Ishikawa (cell line): ENCODE data around the gene KLHL25.

Source experiments
- CEBPB ChIP-seq: IDR thresholded peaks from 2 replicates; pipeline ENCODE4 v1.6.1; 2012
- CREB1 ChIP-seq: IDR thresholded peaks from 2 replicates; pipeline ENCODE4 v1.6.1; 2012; ENCODE audit warnings: low read depth
- EGR1 ChIP-seq: IDR thresholded peaks from 2 replicates; pipeline ENCODE4 v1.6.1; 2012
- EP300 ChIP-seq: IDR thresholded peaks from 2 replicates; pipeline ENCODE4 v1.6.1; 2012; ENCODE audit warnings: borderline replicate concordance
- FOXM1 ChIP-seq: IDR thresholded peaks from 2 replicates; pipeline ENCODE4 v1.6.1; 2012; ENCODE audit warnings: low read depth, borderline replicate concordance
- NFIC ChIP-seq: IDR thresholded peaks from 2 replicates; pipeline ENCODE4 v1.6.1; 2012
- RAD21 ChIP-seq: IDR thresholded peaks from 2 replicates; pipeline ENCODE4 v1.6.1; 2012; ENCODE audit warnings: low read depth
- TAF1 ChIP-seq: IDR thresholded peaks from 2 replicates; pipeline ENCODE4 v1.6.1; 2012; ENCODE audit warnings: low read depth, mild to moderate bottlenecking
- TCF12 ChIP-seq: IDR thresholded peaks from 2 replicates; pipeline ENCODE4 v1.6.1; 2012; ENCODE audit warnings: low read depth
- TEAD4 ChIP-seq: IDR thresholded peaks from 2 replicates; pipeline ENCODE4 v1.6.1; 2012
- YY1 ChIP-seq: IDR thresholded peaks from 2 replicates; pipeline ENCODE4 v1.6.1; 2012; ENCODE audit warnings: low read depth
- ZBTB7A ChIP-seq: IDR thresholded peaks from 2 replicates; pipeline ENCODE4 v1.6.1; 2012; ENCODE audit warnings: low read depth
- TF ChIP-seq, protein P1 (sequence below): IDR thresholded peaks from 2 replicates; pipeline ENCODE4 v1.6.1; 2012
- TF ChIP-seq, protein P2 (sequence below): IDR thresholded peaks from 2 replicates; pipeline ENCODE4 v1.6.1; 2012; ENCODE audit warnings: low read depth, mild to moderate bottlenecking
- TF ChIP-seq, protein P3 (sequence below): IDR thresholded peaks from 2 replicates; pipeline ENCODE4 v1.6.1; 2012

Gene KLHL25

DNA sequence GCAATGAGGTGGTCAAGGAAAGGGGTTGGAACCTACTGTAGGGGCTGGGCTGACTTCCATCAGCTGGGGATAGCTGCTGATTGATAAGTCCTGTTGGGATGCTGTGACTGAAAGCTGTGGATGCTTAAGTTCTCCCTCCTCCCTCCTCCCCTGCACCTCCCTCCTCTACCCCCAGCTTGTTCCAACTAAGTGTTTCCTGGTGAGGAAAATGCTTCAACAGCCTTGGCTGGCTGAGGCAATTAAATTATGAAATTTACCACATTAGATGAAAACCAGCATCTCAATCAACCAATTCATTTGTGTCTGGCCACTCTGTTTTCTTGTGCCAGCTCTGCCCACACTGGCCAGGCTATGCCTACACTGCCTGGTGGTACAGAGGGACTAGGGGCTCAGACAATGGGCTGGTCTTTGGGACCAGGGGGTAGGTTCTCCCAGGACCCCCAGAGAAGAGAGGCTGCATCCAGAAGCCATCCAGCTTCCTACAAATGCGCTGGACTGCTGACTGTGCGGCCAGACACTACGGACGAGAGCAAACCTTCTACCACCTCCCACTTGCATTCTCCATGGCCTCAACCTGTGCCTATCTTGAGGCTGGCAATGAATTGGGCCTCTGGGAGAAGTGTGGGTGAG is 2.5 kb downstream of the KLHL25 start:
- TF ChIP-seq TAF1 (no peak), YY1 (no peak), ZBTB7A (no peak), NFIC (no peak), EGR1 (no peak), CREB1 (no peak), EP300 (no peak), TEAD4 (no peak), FOXM1 (no peak), TCF12 (no peak), RAD21 (no peak), CEBPB (no peak)
- TF ChIP-seq, protein P1, sequence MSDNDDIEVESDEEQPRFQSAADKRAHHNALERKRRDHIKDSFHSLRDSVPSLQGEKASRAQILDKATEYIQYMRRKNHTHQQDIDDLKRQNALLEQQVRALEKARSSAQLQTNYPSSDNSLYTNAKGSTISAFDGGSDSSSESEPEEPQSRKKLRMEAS: no peak
- TF ChIP-seq, protein P2, sequence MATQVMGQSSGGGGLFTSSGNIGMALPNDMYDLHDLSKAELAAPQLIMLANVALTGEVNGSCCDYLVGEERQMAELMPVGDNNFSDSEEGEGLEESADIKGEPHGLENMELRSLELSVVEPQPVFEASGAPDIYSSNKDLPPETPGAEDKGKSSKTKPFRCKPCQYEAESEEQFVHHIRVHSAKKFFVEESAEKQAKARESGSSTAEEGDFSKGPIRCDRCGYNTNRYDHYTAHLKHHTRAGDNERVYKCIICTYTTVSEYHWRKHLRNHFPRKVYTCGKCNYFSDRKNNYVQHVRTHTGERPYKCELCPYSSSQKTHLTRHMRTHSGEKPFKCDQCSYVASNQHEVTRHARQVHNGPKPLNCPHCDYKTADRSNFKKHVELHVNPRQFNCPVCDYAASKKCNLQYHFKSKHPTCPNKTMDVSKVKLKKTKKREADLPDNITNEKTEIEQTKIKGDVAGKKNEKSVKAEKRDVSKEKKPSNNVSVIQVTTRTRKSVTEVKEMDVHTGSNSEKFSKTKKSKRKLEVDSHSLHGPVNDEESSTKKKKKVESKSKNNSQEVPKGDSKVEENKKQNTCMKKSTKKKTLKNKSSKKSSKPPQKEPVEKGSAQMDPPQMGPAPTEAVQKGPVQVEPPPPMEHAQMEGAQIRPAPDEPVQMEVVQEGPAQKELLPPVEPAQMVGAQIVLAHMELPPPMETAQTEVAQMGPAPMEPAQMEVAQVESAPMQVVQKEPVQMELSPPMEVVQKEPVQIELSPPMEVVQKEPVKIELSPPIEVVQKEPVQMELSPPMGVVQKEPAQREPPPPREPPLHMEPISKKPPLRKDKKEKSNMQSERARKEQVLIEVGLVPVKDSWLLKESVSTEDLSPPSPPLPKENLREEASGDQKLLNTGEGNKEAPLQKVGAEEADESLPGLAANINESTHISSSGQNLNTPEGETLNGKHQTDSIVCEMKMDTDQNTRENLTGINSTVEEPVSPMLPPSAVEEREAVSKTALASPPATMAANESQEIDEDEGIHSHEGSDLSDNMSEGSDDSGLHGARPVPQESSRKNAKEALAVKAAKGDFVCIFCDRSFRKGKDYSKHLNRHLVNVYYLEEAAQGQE: no peak
- TF ChIP-seq, protein P3, sequence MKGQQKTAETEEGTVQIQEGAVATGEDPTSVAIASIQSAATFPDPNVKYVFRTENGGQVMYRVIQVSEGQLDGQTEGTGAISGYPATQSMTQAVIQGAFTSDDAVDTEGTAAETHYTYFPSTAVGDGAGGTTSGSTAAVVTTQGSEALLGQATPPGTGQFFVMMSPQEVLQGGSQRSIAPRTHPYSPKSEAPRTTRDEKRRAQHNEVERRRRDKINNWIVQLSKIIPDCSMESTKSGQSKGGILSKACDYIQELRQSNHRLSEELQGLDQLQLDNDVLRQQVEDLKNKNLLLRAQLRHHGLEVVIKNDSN: no peak

DNA sequence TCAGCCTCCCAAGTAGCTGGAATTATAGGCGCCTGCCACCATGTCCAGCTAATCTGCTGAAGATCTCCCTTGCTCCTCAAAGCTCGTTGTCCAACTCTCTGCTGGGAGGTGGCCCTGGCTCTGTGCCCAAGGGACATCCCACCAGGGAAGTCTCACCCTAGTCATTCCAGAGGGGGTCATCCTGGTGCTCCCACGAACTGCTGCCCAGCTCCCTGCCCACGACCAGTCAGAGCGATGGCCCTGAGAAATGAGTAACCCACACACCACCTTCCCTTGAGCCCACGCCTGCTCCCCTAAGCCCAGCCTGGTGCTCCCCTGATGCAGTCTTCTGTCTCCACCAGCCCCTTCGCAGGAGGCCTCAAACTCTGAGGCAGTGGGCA is 5.2 kb downstream of the KLHL25 start:
- TF ChIP-seq ZBTB7A (no peak), TAF1 (no peak), EP300 (no peak), CREB1 (no peak), FOXM1 (no peak), RAD21 (no peak), TEAD4 (no peak), TCF12 (no peak), CEBPB (no peak), YY1 (no peak), NFIC (no peak), EGR1 (no peak)
- TF ChIP-seq, protein P1: no peak; the same call in 1 of the 2 replicates
- TF ChIP-seq, protein P3: no peak
- TF ChIP-seq, protein P2: no peak

DNA sequence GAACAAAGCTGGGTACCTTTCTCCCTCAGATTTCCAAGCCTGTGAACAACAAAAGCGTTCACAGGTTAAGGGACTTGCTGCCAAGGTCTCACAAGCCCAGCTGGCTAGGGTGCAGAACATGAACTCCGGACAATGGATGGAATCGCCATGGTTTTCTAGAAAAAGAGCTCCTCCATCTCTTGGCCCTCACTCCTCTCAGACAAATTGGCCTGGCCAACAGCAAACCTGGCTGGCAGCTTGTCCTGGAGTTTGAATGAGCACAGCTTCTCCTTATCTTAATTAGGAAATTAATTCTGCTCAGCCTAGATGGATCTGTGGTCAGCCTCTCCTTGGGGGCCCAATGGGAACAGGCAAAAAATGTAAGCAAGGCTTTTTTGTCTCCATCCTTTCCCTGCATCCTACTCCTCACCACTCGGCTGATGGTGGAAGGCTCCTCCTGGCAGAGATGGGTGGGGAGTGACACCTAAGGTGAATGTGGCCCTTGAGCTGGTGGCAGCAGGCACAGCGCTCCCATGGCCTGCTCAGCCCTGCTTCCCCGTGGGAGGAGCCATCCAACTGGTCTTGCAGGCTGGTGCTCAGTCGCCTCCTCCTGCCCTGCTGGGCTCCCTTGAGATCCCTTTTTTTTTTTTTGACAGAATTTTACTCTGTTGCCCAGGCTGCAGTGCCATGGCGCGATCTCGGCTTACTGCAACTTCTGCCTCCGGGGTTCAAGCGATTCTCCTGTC is 5.8 kb downstream of the KLHL25 start:
- TF ChIP-seq EP300 (peak; percentile 27; the same call in 1 of the 2 replicates), CREB1 (no peak), FOXM1 (no peak), NFIC (peak; percentile 39; the same call in 1 of the 2 replicates), TEAD4 (no peak), TCF12 (peak; percentile 69)
- TF ChIP-seq, protein P3: no peak
- TF ChIP-seq, protein P1: peak; percentile 56

DNA sequence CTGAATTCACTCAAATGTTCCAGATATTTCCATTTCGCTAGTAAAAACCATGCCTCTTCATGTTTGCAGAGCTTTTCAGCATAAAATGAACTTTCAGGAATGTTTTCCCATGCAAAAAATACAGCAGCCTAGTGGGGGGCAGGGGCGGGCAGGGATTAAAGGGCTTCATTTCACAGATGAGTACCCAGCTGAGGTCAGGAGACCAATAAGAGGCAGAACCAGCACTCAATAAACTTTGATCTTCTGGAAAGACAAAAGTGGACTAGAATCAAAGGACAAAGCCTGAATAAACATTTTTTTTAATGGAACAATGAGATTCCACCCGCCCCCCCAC is 8.0 kb downstream of the KLHL25 start:
- TF ChIP-seq FOXM1 (no peak), TCF12 (peak; percentile 14; the same call in 1 of the 2 replicates), NFIC (peak; percentile 3; the same call in 1 of the 2 replicates), TAF1 (no peak), RAD21 (no peak), EP300 (peak; percentile 25; the same call in 1 of the 2 replicates), YY1 (no peak)
